AG04450 (cell line): ENCODE results near the gene ZNF837. TPM values are rescaled to one million over a fixed set of nuclear protein-coding genes. Genes with fewer than 3 reads are reported as not detected.

ENCODE experiments used
- CTCF ChIA-PET: fragments of 300-600, 350-600 bp; formaldehyde crosslinking; extraction: SDS; loops from one replicate; lab custom pipeline; 2022; ENCODE audit warnings: antibody characterized with exemption, inconsistent platforms; lab: Charles Lee
- POLR2A ChIA-PET: fragments of 350-600 bp; formaldehyde crosslinking; extraction: SDS; loops from one replicate; lab custom pipeline; 2021; ENCODE audit warnings: antibody characterized with exemption, inconsistent platforms; lab: Yijun Ruan, JAX
- DNase-seq: peaks from one replicate; pipeline ENCODE4 v3.0.0-alpha.2; 2011; ENCODE audit warnings: low read depth, low spot score
- H3K27ac ChIP-seq: one replicate; pipeline ENCODE4 v1.5.1; 2012; ENCODE audit warnings: low read depth, low read length, control low read depth
- H3K27me3 ChIP-seq: one replicate; pipeline ENCODE4 v1.6.0; 2012; ENCODE audit warnings: low read length; ENCODE audit not compliant: control insufficient read depth, insufficient read depth
- H3K4me3 ChIP-seq: 2 replicates; pipeline ENCODE4 v1.5.1; 2011; ENCODE audit warnings: mild to moderate bottlenecking, low read depth, low read length, control low read depth
- H3K9me3 ChIP-seq: 2 replicates; pipeline ENCODE4 v1.5.1; 2012; ENCODE audit warnings: low read length; ENCODE audit not compliant: control insufficient read depth, insufficient read depth
- polyA plus RNA-seq: library from polyadenylated mRNA; depleted of rRNA; stranded (reverse); fragments of >200 nt; gene quantifications from 2 replicates; pipeline ENCODE4 v1.2.3, GENCODE V29; 2011
- TF ChIP-seq, protein P1 (sequence below): IDR thresholded peaks from 2 replicates; pipeline ENCODE4 v1.5.1; 2011; ENCODE audit warnings: low read depth, low read length, control low read depth, inconsistent platforms

Gene ZNF837
- polyA plus RNA-seq, 1 experiment = 0.33 TPM

GRCh38 chr19:58354478-58355030 lies 26.3 kb downstream of the ZNF837 start:
- ChIA-PET CTCF (no interaction called here), POLR2A (interaction anchor here (1.0 to 1.3 kb wide), 2 partner anchors 8 to 28 kb away, joined by 3 to 4 read pairs; partner anchors contain the start of genes ZNF497 and ZSCAN22)
- Histone ChIP-seq H3K9me3 (peaks cover 36% of the 10 kb centered on the region; the same call in 1 of the 2 replicates), H3K4me3 (no peak overlapping the region), H3K27me3 (peaks cover 25% of the 10 kb centered on the region), H3K27ac (no peak overlapping the region)
- DNase-seq = no peak
- TF ChIP-seq, protein P1, sequence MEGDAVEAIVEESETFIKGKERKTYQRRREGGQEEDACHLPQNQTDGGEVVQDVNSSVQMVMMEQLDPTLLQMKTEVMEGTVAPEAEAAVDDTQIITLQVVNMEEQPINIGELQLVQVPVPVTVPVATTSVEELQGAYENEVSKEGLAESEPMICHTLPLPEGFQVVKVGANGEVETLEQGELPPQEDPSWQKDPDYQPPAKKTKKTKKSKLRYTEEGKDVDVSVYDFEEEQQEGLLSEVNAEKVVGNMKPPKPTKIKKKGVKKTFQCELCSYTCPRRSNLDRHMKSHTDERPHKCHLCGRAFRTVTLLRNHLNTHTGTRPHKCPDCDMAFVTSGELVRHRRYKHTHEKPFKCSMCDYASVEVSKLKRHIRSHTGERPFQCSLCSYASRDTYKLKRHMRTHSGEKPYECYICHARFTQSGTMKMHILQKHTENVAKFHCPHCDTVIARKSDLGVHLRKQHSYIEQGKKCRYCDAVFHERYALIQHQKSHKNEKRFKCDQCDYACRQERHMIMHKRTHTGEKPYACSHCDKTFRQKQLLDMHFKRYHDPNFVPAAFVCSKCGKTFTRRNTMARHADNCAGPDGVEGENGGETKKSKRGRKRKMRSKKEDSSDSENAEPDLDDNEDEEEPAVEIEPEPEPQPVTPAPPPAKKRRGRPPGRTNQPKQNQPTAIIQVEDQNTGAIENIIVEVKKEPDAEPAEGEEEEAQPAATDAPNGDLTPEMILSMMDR = no peak

GRCh38 chr19:58353717-58354477 lies 26.9 kb downstream of the ZNF837 start:
- ChIA-PET CTCF (no interaction called here), POLR2A (interaction anchor here (1.0 to 1.3 kb wide), 2 partner anchors 9 to 27 kb away, joined by 3 to 4 read pairs; partner anchors contain the start of genes ZNF497 and ZSCAN22)
- DNase-seq = no peak
- Histone ChIP-seq H3K4me3 (no peak overlapping the region), H3K27me3 (peaks cover 25% of the 10 kb centered on the region), H3K9me3 (peaks cover 36% of the 10 kb centered on the region; the same call in 1 of the 2 replicates), H3K27ac (no peak overlapping the region)
- TF ChIP-seq, protein P1 = no peak

DNA sequence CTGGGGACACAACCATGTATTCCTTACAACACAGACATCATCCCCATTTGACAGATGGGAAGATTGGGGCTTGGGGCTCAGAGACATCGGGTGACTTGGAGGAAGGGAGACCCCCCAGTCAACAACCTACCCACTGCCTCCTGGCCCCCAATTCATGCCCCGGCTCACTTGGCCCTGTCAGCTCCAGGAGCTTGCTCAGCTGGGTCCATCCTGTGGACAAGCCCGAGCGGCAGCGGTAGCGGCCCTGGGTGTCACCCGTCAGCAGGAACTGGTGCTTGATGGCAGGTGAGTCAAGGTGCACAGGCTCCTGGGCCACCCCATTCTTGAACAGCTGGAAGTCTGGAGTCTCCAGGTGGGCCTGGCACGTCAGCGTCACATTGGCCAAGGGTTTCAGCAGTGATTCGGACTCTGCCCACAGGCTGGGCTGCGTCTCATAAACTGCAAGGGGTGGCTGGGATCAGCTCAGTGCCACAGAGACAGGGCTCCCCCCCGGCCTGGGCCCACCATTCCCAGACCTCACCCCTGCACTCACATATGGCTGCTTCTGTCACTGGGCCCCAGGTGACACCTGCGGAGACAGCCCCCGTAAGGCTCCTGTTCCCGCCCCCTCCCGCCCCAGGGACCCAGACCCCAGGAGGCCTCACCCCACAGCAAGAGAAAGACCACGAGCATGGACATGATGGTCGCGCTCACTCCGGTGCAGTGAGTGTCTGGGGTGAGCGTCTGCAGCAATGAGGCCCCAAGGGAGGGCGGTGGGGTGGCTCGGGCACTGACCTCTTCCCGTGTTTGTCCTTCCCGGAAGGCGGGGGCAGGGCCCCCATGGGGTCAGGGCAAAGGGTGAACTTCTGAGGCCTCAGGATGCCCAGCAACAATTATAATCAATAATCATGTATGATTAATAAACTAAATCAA lies 27.8 kb downstream of the ZNF837 start, which contains the start of gene A1BG:
TSS of gene A1BG (minus strand) at position 733 of the 912 bp plus-strand sequence. CDS start at position 678, 55 bp downstream.
- Histone ChIP-seq H3K4me3 (no peak within 1 kb of the TSS), H3K9me3 (peaks cover 36% of the 10 kb centered on the region; the same call in 1 of the 2 replicates), H3K27me3 (peaks cover 25% of the 10 kb centered on the region), H3K27ac (no peak within 1 kb of the TSS)
- no peak for DNase-seq
- POLR2A ChIA-PET = no interaction called here
- CTCF ChIA-PET = no interaction called here
- TF ChIP-seq, protein P1 = no peak

DNA sequence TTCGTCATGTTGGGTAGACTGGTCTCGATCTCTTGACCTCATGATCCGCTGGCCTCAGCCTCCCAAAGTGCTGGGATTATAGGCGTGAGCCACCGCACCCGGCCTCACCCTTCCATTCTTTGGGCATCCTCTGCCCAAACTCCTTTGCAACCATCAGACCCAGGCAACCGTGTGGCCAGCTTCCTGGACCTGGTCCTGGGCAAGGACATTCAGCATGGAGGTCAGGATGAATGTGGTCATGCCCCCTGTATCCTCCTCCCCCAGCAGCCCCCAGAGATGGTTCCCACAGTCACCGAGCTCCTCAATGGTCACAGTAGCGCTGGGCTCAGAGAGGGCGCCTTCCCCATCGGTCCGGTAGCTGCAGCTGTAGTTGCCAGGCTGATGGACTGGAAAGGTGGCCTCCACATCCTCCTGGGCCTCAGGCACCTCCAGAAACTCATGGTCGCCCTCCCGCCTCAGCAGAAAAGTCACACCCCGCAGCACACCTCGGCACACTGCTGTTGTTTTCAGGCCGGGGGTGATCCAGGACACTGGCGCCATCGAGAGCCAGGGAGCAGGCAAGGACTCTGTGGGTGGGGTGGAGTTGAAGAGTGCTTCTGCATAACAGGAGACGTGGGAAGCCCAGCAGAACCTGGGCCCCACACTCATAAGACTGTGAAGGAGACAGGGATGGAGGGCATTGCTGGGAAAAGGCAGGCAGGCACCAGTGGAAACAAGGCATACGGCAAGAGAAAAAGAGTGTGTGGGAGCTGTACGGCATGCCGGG lies 28.7 kb downstream of the ZNF837 start:
- H3K27ac ChIP-seq = no peak overlapping the region
- H3K9me3 ChIP-seq = peaks cover 34% of the 10 kb centered on the region; the same call in 1 of the 2 replicates
- TF ChIP-seq, protein P1 = no peak
- no peak for DNase-seq
- CTCF ChIA-PET = no interaction called here
- H3K4me3 ChIP-seq = no peak overlapping the region
- POLR2A ChIA-PET = no interaction called here
- peaks cover 17% of the 10 kb centered on the region for H3K27me3 ChIP-seq
